Esophagus muscularis mucosa (tissue), 4 donors: Measurements from ENCODE around the gene FMN1. TPM values are rescaled to one million over a fixed set of nuclear protein-coding genes. Genes with fewer than 3 reads are reported as not detected.

ENCODE experiments used
- DNase-seq: peaks from one replicate; pipeline ENCODE4 v3.0.0-alpha.2; 2017; ENCODE audit errors: extremely low spot score
- H3K27ac ChIP-seq, 4 donors: fragments of 200-600 bp; sonication (generic); replicated peaks in 1 of 4; 1 replicate in 3 of 4; 2 replicates in 1 of 4; pipeline ENCODE4 v1.5.1; 2016 to 2019; ENCODE audit warnings: mild to moderate bottlenecking in 1 of 4
- H3K27me3 ChIP-seq, 4 donors: fragments of 200-600 bp; sonication (generic); one replicate each; pipeline versions ENCODE4 v1.5.1 to v1.6.0; 2016 to 2019
- H3K36me3 ChIP-seq, 4 donors: fragments of 200-600 bp; sonication (generic); one replicate each; pipeline ENCODE4 v1.5.1; 2016 to 2019
- H3K4me1 ChIP-seq, 4 donors: fragments of 200-600 bp; sonication (generic); one replicate each; pipeline ENCODE4 v1.5.1; 2016 to 2019
- H3K4me3 ChIP-seq, 4 donors: fragments of 200-600 bp; sonication (generic); 1 replicate in 2 of 4; 2 replicates in 2 of 4; pipeline ENCODE4 v1.5.1; 2016 to 2019; ENCODE audit warnings: mild to moderate bottlenecking in 4 of 4, moderate library complexity in 1 of 4
- H3K9me3 ChIP-seq, 4 donors: fragments of 200-600 bp; sonication (generic); 1 replicate in 3 of 4; 2 replicates in 1 of 4; pipeline ENCODE4 v1.5.1; 2016 to 2019
- CTCF ChIP-seq, 3 experiments: fragments of 200-600 bp in 2 of 3; fragments of 450-650 bp in 1 of 3; sonication (generic) in 2 of 3; IDR thresholded peaks; one replicate each; pipeline ENCODE4 v1.5.1; 2017 to 2019; ENCODE audit warnings: antibody characterized with exemption in 3 of 3, mild to moderate bottlenecking in 2 of 3, moderate library complexity in 1 of 3
- EP300 ChIP-seq: sonication (generic); formaldehyde crosslinking; IDR thresholded peaks from one replicate; pipeline ENCODE4 v1.6.1; 2017; ENCODE audit warnings: antibody characterized with exemption
- POLR2A ChIP-seq: fragments of 450-650 bp; IDR thresholded peaks from one replicate; pipeline ENCODE4 v1.6.1; 2017; ENCODE audit warnings: antibody characterized with exemption, moderate library complexity, mild to moderate bottlenecking, low read depth
- POLR2AphosphoS5 ChIP-seq, 2 donors: sonication (generic); formaldehyde crosslinking; IDR thresholded peaks; one replicate each; pipeline ENCODE4 v1.6.1; 2017; ENCODE audit warnings: antibody characterized with exemption in 2 of 2
- WGBS: methylation state at CpG from one replicate; pipeline ENCODE4 v1.1.5; 2018; 5-methylcytosine and 5-hydroxymethylcytosine counted together
- intact Hi-C: fragments of 100-400 bp; cut with DNase I; formaldehyde crosslinking; loops from one replicate; pipeline ENCODE4 v1.15.1; 2023
- total RNA-seq, 4 donors: library from RNA; depleted of rRNA; stranded (reverse); fragments of >200 nt; gene quantifications; one replicate each; pipeline versions ENCODE4 v1.1.0 to v1.2.1, GENCODE V29; 2016

The FMN1 gene
- total RNA-seq, 4 donors from 2014 or later: 4.8 to 12.5 (median 8.6) TPM

GRCh38 chr15:32870240-32871033, 324.1 kb downstream of the FMN1 start:
- no peak overlapping the region for H3K4me3 ChIP-seq
- H3K27ac ChIP-seq: peak overlapping the region; percentile 78 to 86 (median 84)
- intact Hi-C loops: no loop called here

GRCh38 chr15:32869776-32870175, 324.7 kb downstream of the FMN1 start:
- no peak for DNase-seq
- 76% methylated on average over 4 of the region's 4 CpGs for WGBS
- Histone ChIP-seq H3K4me3 (no peak overlapping the region), H3K9me3 (no peaks in the 10 kb centered on the region), H3K27ac (peak overlapping the region; percentile 78 to 86 (median 84)), H3K4me1 (peaks cover 6 to 80% (median 80%) of the 10 kb centered on the region in 4 donors), H3K36me3 (no peaks in the 10 kb centered on the region), H3K27me3 (no peaks in the 10 kb centered on the region)
- intact Hi-C loops: no loop called here
- TF ChIP-seq POLR2A: no peak
- TF ChIP-seq CTCF (IDR thresholded peaks at IDR 0.05): no peak
- no peak for TF ChIP-seq EP300
- no peak for TF ChIP-seq POLR2AphosphoS5 (IDR thresholded peaks at IDR 0.05)

More at GRCh38 chr15:32870240-32871033, 324.1 kb downstream of the FMN1 start:
- Histone ChIP-seq H3K9me3 (no peaks in the 10 kb centered on the region), H3K27me3 (no peaks in the 10 kb centered on the region), H3K4me1 (peaks cover 6 to 87% (median 84%) of the 10 kb centered on the region in 4 donors), H3K36me3 (no peaks in the 10 kb centered on the region)
- no peak for DNase-seq
- TF ChIP-seq EP300 (peak; percentile 88), POLR2AphosphoS5 (IDR thresholded peaks at IDR 0.05) (peak; percentile 86 to 91), POLR2A (no peak), CTCF (IDR thresholded peaks at IDR 0.05) (no peak)
- 65% methylated on average over 14 of the region's 14 CpGs for WGBS

- 70% methylated on average over 9 of the region's 9 CpGs for WGBS
- no peak for DNase-seq
- intact Hi-C loops: no loop called here
- Histone ChIP-seq H3K4me1 (peaks cover 2 to 72% (median 62%) of the 10 kb centered on the region in 4 donors), H3K4me3 (no peak overlapping the region), H3K27ac (peak overlapping the region; percentile 69 to 84 (median 78)), H3K9me3 (no peaks in the 10 kb centered on the region), H3K36me3 (no peaks in the 10 kb centered on the region), H3K27me3 (no peaks in the 10 kb centered on the region)
- TF ChIP-seq EP300: no peak
- TF ChIP-seq CTCF (IDR thresholded peaks at IDR 0.05): no peak
- no peak for TF ChIP-seq POLR2A
- no peak for TF ChIP-seq POLR2AphosphoS5 (IDR thresholded peaks at IDR 0.05)
These were observed 327.2 kb downstream of the FMN1 start for GRCh38 chr15:32867313-32867626.

GRCh38 chr15:32866454-32867312, 327.8 kb downstream of the FMN1 start:
- no peak overlapping the region for H3K4me3 ChIP-seq
- H3K9me3 ChIP-seq: no peaks in the 10 kb centered on the region
- H3K4me1 ChIP-seq: peaks cover 0 to 72% (median 59%) of the 10 kb centered on the region in 4 donors
- intact Hi-C loops: no loop called here
- 51% methylated on average over 6 of the region's 6 CpGs for WGBS
- no peaks in the 10 kb centered on the region for H3K27me3 ChIP-seq
- H3K27ac ChIP-seq: peak overlapping the region; percentile 69 to 84 (median 78)
- TF ChIP-seq POLR2AphosphoS5 (IDR thresholded peaks at IDR 0.05) (no peak), EP300 (no peak), CTCF (IDR thresholded peaks at IDR 0.05) (no peak), POLR2A (no peak)
- no peaks in the 10 kb centered on the region for H3K36me3 ChIP-seq
- DNase-seq: no peak
